Adrenal gland (tissue), 12 donors: ENCODE results near the gene MYO5B. TPM values are rescaled to one million over a fixed set of nuclear protein-coding genes. Genes with fewer than 3 reads are reported as not detected.

Experiments used
- DNase-seq, 7 donors: peaks; one replicate each; pipeline ENCODE4 v3.0.0-alpha.2; 2019 to 2020
- H3K27ac ChIP-seq, 5 donors: fragments of 200-600 bp; sonication (generic) in 4 of 5; 1 replicate in 3 of 5; 2 replicates in 2 of 5; pipeline versions ENCODE4 v1.5.1 to v1.8.0; 2016 to 2020; ENCODE audit warnings: mild to moderate bottlenecking in 1 of 5
- H3K27me3 ChIP-seq: fragments of 200-600 bp; 2 replicates; pipeline ENCODE4 v1.8.0; 2021
- H3K36me3 ChIP-seq, 2 donors: fragments of 200-600 bp; replicated peaks in 1 of 2; 1 replicate in 1 of 2; 2 replicates in 1 of 2; pipeline versions ENCODE4 v1.5.1 to v1.8.0; 2018 to 2022
- H3K4me1 ChIP-seq, 2 donors: fragments of 200-600 bp; replicated peaks in 1 of 2; 1 replicate in 1 of 2; 2 replicates in 1 of 2; pipeline versions ENCODE4 v1.5.1 to v1.8.0; 2018 to 2021
- H3K4me3 ChIP-seq, 4 donors: fragments of 200-600 bp; sonication (generic) in 3 of 4; one replicate each; pipeline ENCODE4 v1.5.1; 2016 to 2018
- H3K9me3 ChIP-seq, 3 donors: fragments of 200-600 bp; sonication (generic) in 1 of 3; replicated peaks in 1 of 3; 1 replicate in 2 of 3; 2 replicates in 1 of 3; pipeline versions ENCODE4 v1.5.1 to v1.8.0; 2016 to 2021
- CTCF ChIP-seq, 6 experiments: fragments of 450-650 bp in 4 of 6; fragments of 200-600 bp in 2 of 6; sonication (generic) in 1 of 6; IDR thresholded peaks; 1 replicate in 5 of 6; 2 replicates in 1 of 6; pipeline versions ENCODE4 v1.5.1 to v1.8.0; 2016 to 2021; ENCODE audit warnings: antibody characterized with exemption in 6 of 6, mild to moderate bottlenecking in 2 of 6, moderate library complexity in 1 of 6
- POLR2A ChIP-seq, 2 donors: fragments of 450-650 bp; IDR thresholded peaks; one replicate each; pipeline ENCODE4 v1.6.1; 2017; ENCODE audit warnings: antibody characterized with exemption in 2 of 2, mild to moderate bottlenecking in 2 of 2, moderate library complexity in 1 of 2
- WGBS, 4 donors: extraction: QIAGEN DNeasy Blood & Tissue Kit in 2 of 4; methylation state at CpG; one replicate each; pipeline versions ENCODE4 v1.1.5 to v1.1.7; 2013 to 2017; 5-methylcytosine and 5-hydroxymethylcytosine counted together
- intact Hi-C, 2 donors: fragments of 100-400 bp; cut with DNase I; formaldehyde crosslinking; loops; one replicate each; pipeline versions ENCODE4 v1.14.1 to v1.15.0; 2022 to 2023
- polyA plus RNA-seq, 3 donors: library from polyadenylated mRNA; stranded (reverse); fragments of 200-250 nt in 2 of 3; fragments of 350-450 nt in 1 of 3; fragmentation: Illumina TruSeq in 1 of 3; extraction: RNeasy Lipid Tissue Mini Kit (QIAGEN cat#74804) in 1 of 3; gene quantifications; one replicate each; pipeline ENCODE4 v1.2.3, GENCODE V29; 2013 to 2014
- total RNA-seq, 9 donors: library from RNA; depleted of rRNA in 4 of 9; stranded (reverse); fragments of >200 nt in 4 of 9; fragments of 120-200 nt in 1 of 9; fragmentation: NEBNext Ultra II Directional in 1 of 9; extraction: Animal tissue kit (Norgen Biotek cat#: 25700) in 1 of 9; gene quantifications; one replicate each; pipeline versions ENCODE4 v1.1.0 to v1.2.4, GENCODE V29; 2013 to 2023
- donor health status: healthy with polysubstance abuse.
- donor health status: Bipolar disorder and iron deficiency.
- donor health status: DM: yes; HTN: yes; CAD: no.
- donor health status: DM: no; HTN: no; CAD: no.
- donor health status: DM: no; HTN: no; CAD: no.
- donor health status: DM: yes; HTN: yes; CAD: no.

MYO5B gene
- total and polyA plus RNA-seq, 12 donors: 0.61 to 9.3 (median 2.9) TPM

GRCh38 chr18:50107468-50107977 lies 87.4 kb downstream of the MYO5B start:
- DNase-seq: no peak
- Histone ChIP-seq H3K27ac (no peak overlapping the region), H3K4me1 (no peaks in the 10 kb centered on the region), H3K4me3 (no peak overlapping the region), H3K9me3 (no peaks in the 10 kb centered on the region), H3K36me3 (no peaks in the 10 kb centered on the region), H3K27me3 (no peaks in the 10 kb centered on the region)
- 84 to 89% (median 87%) methylated on average over 2 of the region's 2 CpGs for WGBS, 4 donors
- intact Hi-C loops: no loop called here
- TF ChIP-seq CTCF (IDR thresholded peaks at IDR 0.05): no peak
- no peak for TF ChIP-seq POLR2A (IDR thresholded peaks at IDR 0.05)

GRCh38 chr18:50105027-50105426 lies 89.9 kb downstream of the MYO5B start:
- intact Hi-C loops: no loop called here
- no peaks in the 10 kb centered on the region for H3K36me3 ChIP-seq
- 90 to 97% (median 94%) methylated on average over 1 of the region's 1 CpG for WGBS, 4 donors
- no peak overlapping the region for H3K4me3 ChIP-seq
- no peak for DNase-seq
- no peaks in the 10 kb centered on the region for H3K4me1 ChIP-seq
- TF ChIP-seq CTCF (IDR thresholded peaks at IDR 0.05) (no peak), POLR2A (IDR thresholded peaks at IDR 0.05) (no peak)
- no peaks in the 10 kb centered on the region for H3K27me3 ChIP-seq
- H3K27ac ChIP-seq: no peak overlapping the region
- H3K9me3 ChIP-seq: no peaks in the 10 kb centered on the region

GRCh38 chr18:50104421-50104820 lies 90.5 kb downstream of the MYO5B start:
- Histone ChIP-seq H3K9me3 (no peaks in the 10 kb centered on the region), H3K4me3 (no peak overlapping the region), H3K27me3 (no peaks in the 10 kb centered on the region), H3K27ac (no peak overlapping the region), H3K4me1 (no peaks in the 10 kb centered on the region), H3K36me3 (no peaks in the 10 kb centered on the region)
- intact Hi-C loops: no loop called here
- 86 to 92% (median 90%) methylated on average over 3 of the region's 3 CpGs for WGBS, 4 donors
- TF ChIP-seq CTCF (IDR thresholded peaks at IDR 0.05) (no peak), POLR2A (IDR thresholded peaks at IDR 0.05) (no peak)
- no peak for DNase-seq

- no peaks in the 10 kb centered on the region for H3K9me3 ChIP-seq
- no peaks in the 10 kb centered on the region for H3K27me3 ChIP-seq
- H3K4me1 ChIP-seq: no peaks in the 10 kb centered on the region
- no peaks in the 10 kb centered on the region for H3K36me3 ChIP-seq
- H3K27ac ChIP-seq: no peak overlapping the region
- TF ChIP-seq POLR2A (IDR thresholded peaks at IDR 0.05) (no peak), CTCF (IDR thresholded peaks at IDR 0.05) (no peak)
- WGBS, 4 donors: 66 to 83% (median 74%) methylated on average over 4 of the region's 4 CpGs
- no peak overlapping the region for H3K4me3 ChIP-seq
- intact Hi-C loops: no loop called here
- DNase-seq: no peak
Observed at GRCh38 chr18:50099725-50100407, 95.1 kb downstream of the MYO5B start.
